GM19463 (cell line): ENCODE measurements around the gene KRT73.
"Not testable (repeated sequence)": the region's sequence is repeated elsewhere in the genome, so short reads cannot be mapped to it uniquely, and the experiment has no call there.

ENCODE experiments used
- ATAC-seq: cut with Tn5 transposase; IDR thresholded peaks from one replicate; pipeline ENCODE4 v1.9.1; 2021; ENCODE audit warnings: mild to moderate bottlenecking, moderate library complexity; ENCODE audit not compliant: unreplicated experiment

KRT73 gene

DNA sequence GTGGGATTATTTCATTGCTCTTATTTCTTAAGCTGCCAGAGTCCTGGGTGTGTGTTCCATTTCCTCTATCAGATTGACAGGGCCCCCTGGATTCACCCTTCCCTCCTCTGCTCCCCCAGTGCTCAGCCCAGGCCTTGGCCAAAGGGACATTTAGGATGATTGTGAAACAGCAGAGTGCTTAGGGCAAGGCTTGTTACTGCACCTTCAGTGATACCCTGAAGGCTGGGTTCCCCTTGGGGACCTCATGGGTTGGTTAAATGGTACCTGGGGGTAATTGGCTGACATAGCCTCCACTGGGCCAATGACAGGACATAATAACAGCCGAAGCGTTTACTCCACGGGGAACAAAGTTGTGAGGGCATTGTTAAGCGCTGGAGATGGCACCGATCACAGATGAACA, 15.8 kb downstream of the KRT73 start:
- no peak for ATAC-seq

DNA sequence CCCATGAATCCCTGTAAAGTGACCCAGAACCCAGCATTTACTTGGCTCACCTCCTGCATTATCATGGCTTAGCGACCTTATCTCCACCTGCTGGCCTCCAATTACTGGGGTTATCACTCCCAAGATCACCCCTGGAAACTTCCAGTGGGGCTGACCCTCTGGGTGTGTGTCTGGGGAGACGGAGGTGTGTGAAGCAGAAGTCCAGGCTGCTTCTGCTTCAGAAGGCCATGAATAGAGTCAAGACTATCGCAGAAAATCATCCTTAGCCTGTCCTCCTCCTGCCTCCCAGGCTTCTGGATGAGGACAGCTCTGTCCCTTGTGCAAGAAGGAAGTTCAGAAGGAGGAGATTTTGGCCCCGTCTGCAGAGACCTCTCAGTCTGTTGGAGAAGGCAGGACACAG, 16.7 kb downstream of the KRT73 start:
- ATAC-seq, result no peak

DNA sequence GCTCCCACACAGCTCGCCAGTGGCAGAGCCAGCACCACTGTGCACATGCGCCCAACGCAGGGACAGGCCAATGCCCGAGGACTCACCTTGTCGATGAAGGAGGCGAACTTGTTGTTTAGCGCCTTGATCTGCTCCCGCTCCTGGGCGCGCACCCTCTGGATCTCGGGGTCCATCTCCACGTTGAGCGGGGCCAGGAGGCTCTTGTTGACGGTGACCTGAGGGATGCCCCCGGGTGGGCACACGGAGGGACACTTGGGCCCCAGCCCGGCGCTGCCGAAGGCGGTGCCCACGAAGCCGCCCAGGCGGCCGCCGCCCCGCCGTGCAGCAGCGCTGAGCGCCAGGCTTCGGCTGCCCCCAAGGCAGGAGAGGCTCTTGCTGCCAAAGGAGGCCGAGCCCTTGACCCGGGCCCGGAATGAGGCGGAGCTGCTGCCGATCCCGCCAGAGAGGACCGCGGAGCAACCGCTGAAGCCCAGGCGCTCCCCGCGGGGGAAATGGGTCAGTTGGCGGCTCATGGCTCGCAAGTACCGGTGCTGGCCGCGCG, 17.3 kb downstream of the KRT73 start, which contains the start of gene KRT72:
KRT72 (minus strand) TSS at position 523 of the 541 bp plus-strand sequence; CDS start at position 512, 11 bp downstream.
- ATAC-seq, result no peak

DNA sequence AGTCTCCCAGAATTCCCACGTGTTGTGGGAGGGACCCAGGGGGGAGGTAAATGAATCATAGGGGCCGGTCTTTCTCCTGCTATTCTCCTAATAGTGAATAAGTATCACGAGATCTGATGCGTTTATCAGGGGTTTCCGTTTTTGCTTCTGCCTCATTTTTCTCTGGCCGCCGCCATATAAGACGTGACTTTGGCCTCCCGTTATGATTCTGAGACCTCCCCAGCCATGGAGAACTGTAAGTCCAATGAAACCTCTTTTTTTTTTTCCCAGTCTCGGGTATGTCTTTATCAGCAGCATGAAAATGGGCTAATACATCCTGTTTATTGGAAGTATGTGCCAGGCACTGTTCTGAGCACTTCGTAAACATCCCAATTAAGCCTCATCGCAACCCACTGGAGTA, 17.9 kb downstream of the KRT73 start:
- no peak for ATAC-seq

DNA sequence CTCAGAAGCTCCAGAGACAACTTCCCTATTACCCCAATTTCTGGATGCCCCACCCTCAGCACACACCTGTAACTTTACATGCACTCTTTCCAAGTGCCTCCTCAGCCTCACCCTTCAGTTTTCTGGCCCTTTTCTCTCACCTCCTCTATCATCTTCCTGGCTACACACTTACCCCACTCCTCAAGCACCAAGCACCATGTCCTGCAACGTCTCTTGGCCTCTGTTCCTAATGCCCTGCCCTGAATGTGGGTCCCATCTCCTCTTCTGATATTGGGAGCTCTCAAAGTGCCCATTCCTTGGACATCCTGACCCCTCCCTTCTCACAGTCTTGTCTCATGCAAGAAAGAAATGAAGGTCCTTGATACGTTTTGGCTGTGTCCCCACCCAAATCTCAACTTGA, 18.3 kb downstream of the KRT73 start:
- no peak for ATAC-seq

DNA sequence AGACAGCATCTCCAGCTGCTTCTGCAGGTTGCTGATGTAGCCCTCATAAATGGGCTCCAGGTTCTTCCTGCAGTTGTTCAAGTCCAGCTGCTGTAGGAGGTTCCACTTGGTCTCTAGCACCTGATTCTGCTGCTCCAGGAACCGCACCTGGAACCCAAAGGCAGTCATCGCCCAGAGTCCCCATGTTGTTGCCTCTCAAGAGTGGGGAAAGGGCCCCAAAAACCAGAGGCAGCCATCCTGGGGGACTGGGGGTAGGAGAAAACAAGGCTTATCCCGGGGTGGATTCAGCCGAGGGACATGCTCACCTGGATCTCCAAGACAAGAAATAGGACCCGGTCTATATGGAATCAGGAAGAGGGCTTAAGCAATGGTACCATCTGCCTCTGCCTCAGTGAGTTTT, 19.4 kb downstream of the KRT73 start:
- ATAC-seq, result no peak

DNA sequence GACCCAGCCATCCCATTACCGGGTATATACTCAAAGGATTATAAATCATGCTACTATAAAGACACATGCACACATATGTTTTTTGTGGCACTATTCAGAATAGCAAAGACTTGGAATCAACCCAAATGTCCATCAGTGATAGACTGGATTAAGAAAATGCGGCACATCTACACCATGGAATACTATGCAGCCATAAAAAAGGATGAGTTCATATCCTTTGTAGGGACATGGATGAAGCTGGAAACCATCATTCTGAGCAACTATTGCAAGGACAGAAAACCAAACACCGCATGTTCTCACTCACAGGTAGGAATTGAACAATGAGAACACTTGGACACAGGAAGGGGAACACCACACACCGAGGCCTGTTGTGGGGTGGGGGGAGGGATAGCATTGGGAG, 24.1 kb downstream of the KRT73 start:
- not testable (repeated sequence) for ATAC-seq

DNA sequence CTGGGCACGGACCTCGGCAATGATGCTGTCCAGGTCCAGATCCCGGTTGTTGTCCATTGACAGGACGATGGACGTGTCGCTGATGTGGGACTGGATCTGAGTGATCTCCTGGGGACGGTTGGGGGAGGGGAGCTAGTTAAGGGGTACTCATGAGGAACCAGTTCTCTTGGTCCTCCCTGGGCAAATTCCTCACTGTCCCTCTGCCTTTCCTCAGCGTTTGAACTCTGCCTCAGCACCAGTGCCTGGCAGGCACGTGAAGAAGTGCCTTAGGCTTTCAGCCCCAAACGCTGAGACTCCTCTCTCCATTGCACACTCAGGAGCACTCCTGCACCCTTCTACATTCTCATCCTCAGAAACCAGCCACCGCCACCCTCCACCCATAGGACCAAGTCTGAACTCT, 26.8 kb downstream of the KRT73 start:
- no peak for ATAC-seq

DNA sequence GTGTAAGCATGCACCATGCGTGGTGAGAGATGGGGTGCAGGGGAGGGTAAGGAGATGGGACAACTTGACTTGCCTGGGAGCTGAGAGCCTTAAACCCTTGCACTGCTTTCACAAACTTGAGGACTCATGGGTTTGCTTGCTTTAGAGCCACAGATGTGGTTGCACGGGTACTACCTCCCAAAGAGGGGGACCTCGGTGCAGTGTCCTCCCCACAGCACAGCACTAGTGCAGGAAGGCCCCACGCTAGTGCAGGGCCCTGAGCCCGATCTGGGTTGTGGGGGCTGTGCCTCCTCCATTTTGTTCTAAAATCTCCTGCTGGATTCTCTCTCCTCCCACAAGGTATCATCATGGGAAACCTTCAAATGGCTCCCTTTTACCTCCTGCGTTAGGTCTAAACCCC, 28.3 kb downstream of the KRT73 start:
- ATAC-seq, result no peak

DNA sequence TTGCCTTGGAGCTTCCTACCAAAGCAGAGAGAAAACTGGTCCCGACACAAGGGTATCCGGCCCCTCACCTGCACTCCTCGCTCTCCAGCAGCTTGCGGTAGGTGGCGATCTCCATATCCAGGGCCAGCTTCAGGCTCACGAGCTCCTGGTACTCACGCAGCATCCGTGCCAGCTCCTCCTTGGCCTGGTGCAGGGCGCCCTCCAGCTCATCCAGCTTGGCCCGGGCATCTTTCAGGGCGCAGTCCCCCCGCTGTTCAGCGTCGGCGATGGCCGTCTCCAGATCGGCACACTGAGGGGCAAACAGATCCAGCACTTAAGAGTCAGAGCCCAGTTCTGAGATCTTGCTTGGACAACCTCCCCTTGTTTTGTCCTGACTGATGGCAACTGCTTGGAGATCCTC, 30.8 kb downstream of the KRT73 start:
- ATAC-seq, result no peak

DNA sequence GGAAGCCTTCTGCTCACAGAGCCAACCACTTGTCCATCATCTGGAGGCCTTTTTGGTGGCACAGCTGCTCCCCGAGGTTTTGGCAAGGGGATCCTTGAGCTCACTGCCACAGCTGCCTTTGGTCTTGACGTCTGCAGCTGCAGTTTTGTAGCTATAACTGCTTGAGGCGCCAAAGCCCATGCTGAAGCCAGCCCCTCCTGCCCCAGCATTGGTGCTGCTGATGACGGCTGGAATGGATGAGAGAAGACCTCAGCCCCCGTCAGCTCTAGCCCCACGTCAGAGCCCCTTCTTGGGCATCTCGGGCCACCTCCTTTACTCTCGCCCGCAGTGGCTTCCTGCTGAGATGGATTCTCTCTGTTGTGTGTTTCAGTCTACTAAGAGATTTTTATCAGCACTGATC, 32.4 kb downstream of the KRT73 start:
- no peak for ATAC-seq

DNA sequence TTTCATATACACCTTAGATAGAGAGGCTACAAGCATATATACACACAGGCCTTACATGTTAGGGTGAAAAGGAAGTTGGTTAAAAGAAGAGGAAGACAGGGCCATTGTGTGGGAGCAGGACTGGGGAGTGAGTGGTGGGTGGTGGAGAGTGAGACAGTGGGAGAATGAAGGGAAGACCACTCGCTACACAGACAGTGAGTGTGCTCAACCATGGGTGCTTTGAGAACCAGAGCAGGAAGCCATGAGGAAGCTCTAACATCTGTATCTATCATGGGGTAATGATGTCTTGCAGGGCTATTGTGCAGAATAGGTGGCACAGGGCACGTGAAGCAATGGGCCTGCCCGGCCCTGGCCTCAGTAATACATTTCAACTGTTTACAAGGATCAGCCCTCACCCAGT, 33.3 kb downstream of the KRT73 start:
- ATAC-seq, result no peak

DNA sequence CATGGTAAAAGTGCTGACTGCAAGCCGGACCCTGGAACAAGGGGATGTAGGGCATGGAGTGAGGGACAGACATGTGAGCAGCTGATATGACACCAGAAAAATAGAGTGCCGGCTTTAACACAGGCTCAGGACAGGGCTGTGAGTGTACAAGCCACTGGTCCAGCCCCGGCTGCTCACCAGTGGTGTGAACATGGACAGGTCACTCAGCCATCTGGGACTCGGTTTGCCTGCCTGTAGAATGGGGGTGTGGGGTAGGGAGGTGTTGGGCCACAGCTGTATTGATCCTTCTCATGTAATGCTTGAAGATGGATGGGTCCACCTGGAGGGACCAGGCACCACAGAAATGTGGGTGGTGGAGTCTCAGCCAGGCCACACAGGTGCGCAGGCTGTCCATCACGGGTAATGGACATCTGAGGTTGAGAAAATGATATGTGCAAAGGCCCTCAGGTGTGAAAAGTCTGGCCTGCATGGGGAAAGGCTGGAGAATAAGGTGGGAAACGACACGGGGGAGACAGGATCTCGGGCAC, 34.1 kb downstream of the KRT73 start:
- ATAC-seq, result no peak

DNA sequence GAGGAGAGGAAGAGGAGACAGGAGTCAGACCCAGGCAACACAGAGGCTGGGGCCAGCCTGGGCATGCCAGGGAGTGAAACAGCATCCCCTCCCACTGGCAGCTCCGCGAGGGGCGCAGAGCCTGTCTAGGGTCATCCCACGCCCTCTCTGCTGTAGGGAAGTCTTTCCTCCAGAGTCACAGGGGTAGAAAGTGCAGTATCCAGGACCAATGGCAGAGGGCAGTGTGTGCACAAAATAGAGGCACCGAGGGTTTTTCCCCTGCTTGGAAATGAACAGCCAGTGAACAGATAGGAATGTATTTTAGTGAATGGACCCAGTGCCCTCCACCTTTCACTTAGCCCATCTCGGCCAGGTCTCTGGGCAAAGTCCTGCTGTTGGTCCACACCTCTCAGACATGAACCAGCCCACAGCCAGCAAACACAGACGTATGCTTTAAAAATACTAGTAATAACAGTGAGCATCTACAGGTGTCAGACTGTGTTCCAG, 35.3 kb downstream of the KRT73 start:
- ATAC-seq, result peak; percentile 47

DNA sequence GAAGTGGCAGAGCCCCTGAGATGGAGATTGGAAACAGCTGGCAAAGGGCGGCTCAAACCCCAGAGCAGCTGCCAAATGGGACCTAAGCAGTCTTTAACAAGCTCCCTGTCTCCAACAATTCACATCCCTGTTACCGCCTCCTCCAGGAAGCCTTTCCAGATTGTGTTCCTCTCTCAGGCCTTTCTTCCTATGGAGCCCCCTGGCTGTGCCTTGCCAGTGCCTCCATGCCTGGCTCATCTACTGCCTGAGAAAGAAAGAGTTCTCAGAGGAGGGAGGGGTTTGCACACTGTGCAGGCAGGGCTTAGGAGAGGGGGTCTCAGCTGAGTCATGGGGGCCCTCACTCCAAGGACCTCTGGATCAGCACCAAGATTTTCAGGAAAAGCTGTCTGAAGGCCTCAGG, 35.9 kb downstream of the KRT73 start:
- ATAC-seq, result no peak

DNA sequence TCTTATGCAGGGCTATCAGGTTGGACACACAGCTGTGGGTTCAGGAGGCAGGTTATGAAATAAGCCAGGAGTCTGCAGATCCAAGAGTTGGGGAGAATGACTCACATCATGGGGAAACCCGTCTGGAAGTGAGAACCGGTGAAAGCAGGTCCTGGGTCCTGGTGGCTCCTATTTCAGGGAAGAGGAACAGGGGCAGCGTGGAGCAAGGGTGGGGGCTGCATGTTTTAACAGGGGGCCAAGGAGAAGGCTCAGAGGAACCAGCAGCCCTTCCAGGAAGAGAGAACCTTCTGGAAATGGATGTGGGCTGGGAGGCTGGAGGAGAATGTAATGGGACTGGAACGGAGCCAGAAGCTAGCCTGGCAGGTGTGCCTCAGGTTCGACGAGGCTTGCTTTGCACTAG, 36.9 kb downstream of the KRT73 start:
- no peak for ATAC-seq

DNA sequence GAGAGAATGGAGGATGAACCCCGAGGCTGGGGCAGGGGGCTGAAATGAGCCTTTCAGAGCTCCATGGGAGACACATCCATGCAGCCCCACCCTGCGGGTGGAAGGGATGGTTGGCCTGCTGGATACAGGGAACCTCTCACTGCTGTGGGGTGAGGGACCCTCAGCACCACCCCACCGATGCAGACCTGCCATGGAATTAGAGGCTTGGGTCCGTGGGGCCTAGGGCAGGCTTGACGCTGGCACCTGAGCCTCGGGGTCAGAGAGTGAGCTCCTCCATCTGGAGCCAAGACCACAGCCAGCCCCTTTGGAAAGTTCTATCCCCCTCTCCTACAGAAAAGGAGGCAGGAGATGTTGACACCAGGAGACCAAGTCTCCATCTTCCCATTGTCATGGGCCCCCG, 37.3 kb downstream of the KRT73 start:
- ATAC-seq, result no peak

DNA sequence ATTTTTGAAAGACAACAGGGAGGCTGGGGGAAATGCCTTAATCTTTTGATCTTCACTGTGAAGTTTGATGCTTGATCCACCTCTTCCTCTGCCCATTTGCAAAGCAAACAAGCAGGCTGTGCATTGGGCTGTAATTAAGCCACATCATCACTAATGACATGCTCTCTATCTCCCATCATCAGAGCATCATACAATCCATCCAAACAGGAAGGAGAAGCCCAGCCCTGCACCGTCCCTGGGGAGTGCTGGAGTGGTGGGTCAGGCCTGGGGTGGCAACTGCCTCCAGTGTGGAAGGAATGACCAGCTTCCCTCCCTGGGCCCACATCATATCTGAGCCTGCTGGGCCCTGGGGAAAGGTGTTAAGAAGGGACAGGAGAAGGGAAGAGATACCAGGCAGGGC, 37.9 kb downstream of the KRT73 start:
- no peak for ATAC-seq

DNA sequence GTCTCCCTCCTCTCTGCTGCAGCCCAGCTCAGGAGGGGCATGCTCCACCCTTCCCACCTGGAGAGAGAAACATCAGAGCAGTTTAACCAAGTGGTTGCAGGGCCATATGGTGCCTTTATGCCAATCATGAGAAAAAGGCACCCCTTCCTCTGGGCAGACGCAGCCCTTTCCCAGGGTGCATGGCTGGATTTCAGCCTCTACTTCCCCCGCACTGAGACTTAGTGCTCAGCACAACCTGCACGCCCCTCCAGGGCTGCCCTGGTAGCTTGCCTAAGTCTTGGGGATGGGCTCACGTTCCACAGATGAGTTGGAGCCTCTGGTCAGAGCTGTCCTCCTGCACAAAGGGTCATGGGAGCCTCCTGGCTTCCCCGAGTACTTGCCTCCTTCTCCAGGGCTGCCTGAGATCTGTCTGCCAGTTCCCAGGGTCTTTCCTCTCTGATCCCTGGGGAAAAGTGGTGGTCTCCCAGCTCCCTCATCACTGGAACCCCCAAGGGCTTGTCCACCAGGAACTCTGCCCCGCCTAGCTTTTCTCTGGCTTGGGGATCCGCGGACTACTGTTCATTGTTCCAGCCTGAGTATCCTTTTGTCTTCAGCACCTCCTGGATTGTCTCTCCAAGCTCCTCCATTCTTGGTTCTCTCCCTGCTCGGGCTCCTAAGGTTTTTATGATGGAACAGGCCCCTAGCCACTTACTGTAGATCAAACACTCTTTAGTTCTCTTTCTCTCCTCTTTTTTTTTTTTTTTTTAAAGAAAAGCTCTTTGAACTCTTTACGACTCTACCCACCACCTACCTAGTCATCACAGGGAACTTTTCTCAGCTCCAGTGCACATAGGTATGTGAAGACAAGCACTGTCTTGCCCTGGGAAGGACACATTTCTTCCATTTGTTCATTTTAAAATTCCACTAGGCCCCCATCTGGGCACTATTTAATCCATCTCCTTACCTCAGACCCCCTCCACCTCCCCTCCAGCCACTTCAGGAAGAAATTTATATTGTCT, 38.6 kb downstream of the KRT73 start:
- no peak for ATAC-seq

DNA sequence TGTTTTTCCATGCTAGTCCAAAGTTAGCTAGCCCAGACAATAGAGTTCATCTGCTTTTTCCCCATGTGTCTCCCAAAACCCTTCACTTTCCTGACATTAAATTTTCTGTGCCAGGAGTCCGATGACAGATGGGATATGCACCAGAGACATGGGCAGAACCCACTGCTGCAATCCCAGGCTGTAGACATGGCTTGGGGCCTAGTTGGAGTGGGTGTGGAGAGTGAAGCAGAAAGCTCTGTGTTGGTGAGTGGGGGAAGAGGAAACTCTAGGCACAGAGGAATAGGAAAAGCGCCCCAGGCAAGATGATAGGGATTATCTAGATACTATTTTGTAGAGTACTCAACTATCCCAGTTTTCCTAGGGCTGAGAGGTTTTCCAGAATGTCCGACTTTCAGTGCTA, 39.9 kb downstream of the KRT73 start:
- no peak for ATAC-seq

DNA sequence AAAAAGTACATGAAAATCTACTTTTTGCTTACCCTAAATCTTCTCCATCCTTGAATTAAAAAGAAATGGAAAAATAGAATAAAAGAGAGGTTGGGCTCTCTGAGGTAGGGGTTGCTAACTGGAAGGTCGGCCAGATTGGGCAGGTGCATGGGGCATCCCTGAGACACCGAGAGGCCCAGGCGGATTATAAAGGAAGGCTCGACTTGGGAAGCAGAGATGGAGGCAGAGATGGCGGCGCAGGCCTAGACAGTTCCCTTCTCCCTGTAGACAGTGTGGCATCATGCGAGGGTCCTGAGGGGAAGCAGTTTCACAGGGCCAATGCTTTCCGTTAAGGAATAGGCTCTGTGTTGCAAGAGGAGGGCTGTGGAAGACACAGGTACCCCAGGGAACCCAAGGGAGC, 41.0 kb downstream of the KRT73 start:
- no peak for ATAC-seq

DNA sequence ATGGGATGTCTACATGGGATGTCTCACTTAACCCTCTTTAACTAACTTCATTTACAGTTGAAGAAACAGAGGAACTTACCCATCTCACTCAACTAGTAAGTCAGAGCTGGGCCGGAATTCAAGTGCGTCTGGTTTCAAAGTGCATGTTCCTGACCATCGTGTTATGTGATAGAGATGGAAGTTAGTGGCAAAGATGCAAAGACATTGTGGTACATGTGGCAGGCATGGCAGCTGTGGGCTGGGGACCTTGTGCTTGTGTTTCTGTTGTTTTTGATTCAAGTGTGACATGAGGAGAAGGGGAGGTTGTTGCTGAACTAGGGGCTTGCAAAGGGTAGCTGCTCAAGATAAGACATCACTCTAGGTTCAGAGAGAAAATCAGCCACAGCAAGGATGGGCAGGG, 42.4 kb downstream of the KRT73 start:
- no peak for ATAC-seq
